Stomach (tissue), 4 donors: Measurements from ENCODE around the gene NOS1.

Experiments used
- POLR2A ChIP-seq, 4 donors: fragments of 450-650 bp; IDR thresholded peaks; one replicate each; pipeline ENCODE4 v1.6.1; 2016; ENCODE audit warnings: antibody characterized with exemption in 4 of 4, control low read depth in 2 of 4, mild to moderate bottlenecking in 1 of 4, moderate library complexity in 1 of 4
- TF ChIP-seq, protein P1 (sequence below), 7 experiments: fragments of 450-650 bp in 4 of 7; fragments of 200-600 bp in 3 of 7; sonication (generic) in 3 of 7; IDR thresholded peaks; one replicate each; pipeline ENCODE4 v1.5.1; 2016 to 2019; ENCODE audit warnings: antibody characterized with exemption in 7 of 7, control low read depth in 2 of 7, mild to moderate bottlenecking in 1 of 7

DNA sequence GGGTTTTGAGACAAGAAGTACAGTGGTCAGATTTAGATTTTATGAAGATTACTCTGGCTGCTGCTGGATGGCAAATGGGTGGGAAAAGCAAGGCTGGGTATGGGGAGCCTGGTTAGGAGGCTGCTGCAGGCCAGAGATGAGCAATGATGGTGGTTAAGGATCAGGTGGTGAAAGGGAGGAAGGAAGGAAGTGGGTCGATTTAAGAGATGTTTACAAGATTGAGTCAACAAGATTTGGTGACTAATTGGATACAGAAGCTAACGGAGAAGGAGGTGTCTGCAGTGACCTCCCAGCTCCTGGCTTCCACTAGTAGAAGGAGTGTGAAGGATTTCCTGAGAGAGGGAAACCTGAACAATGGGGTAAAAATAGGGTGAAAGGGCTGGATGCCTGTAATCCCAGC is 18.7 kb downstream of the NOS1 start:
- TF ChIP-seq, protein P1, sequence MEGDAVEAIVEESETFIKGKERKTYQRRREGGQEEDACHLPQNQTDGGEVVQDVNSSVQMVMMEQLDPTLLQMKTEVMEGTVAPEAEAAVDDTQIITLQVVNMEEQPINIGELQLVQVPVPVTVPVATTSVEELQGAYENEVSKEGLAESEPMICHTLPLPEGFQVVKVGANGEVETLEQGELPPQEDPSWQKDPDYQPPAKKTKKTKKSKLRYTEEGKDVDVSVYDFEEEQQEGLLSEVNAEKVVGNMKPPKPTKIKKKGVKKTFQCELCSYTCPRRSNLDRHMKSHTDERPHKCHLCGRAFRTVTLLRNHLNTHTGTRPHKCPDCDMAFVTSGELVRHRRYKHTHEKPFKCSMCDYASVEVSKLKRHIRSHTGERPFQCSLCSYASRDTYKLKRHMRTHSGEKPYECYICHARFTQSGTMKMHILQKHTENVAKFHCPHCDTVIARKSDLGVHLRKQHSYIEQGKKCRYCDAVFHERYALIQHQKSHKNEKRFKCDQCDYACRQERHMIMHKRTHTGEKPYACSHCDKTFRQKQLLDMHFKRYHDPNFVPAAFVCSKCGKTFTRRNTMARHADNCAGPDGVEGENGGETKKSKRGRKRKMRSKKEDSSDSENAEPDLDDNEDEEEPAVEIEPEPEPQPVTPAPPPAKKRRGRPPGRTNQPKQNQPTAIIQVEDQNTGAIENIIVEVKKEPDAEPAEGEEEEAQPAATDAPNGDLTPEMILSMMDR (IDR thresholded peaks at IDR 0.05), result no peak
- TF ChIP-seq POLR2A (IDR thresholded peaks at IDR 0.05), result no peak
